Ecto neural progenitor cell (in vitro differentiated cells): ENCODE data around the gene PDE6C.

Source experiments
- DNase-seq: peaks from one replicate; pipeline ENCODE4 v3.0.0-alpha.2; 2018; ENCODE audit warnings: low spot score

PDE6C gene

GRCh38 chr10:93594518-93594917 lies 17.8 kb upstream of the PDE6C start:
- no peak for DNase-seq

GRCh38 chr10:93595378-93596161 lies 16.8 kb upstream of the PDE6C start:
- DNase-seq: no peak

GRCh38 chr10:93596539-93596938 lies 15.8 kb upstream of the PDE6C start:
- DNase-seq: no peak

GRCh38 chr10:93597075-93597599 lies 15.2 kb upstream of the PDE6C start:
- no peak for DNase-seq

GRCh38 chr10:93598157-93598556 lies 14.2 kb upstream of the PDE6C start:
- no peak for DNase-seq

GRCh38 chr10:93599335-93599734 lies 13.0 kb upstream of the PDE6C start:
- no peak for DNase-seq

GRCh38 chr10:93599778-93600177 lies 12.6 kb upstream of the PDE6C start:
- no peak for DNase-seq

GRCh38 chr10:93600446-93601145 lies 11.7 kb upstream of the PDE6C start:
- peak; percentile 58 for DNase-seq

- DNase-seq: peak; percentile 54
Measured at GRCh38 chr10:93601146-93601773, 11.1 kb upstream of the PDE6C start, which contains the start of gene RBP4. Gene RBP4 (minus strand): TSS chr10:93601235. CDS start chr10:93601028, 207 bp downstream.

GRCh38 chr10:93601774-93602162 lies 10.6 kb upstream of the PDE6C start:
- no peak for DNase-seq

GRCh38 chr10:93603023-93603422 lies 9.3 kb upstream of the PDE6C start:
- DNase-seq: no peak

GRCh38 chr10:93604146-93604545 lies 8.2 kb upstream of the PDE6C start:
- DNase-seq: no peak

- DNase-seq: no peak
Measured at GRCh38 chr10:93608421-93608820, 3.9 kb upstream of the PDE6C start.

- DNase-seq: no peak
Measured at GRCh38 chr10:93613126-93613525, 789 bp downstream of the PDE6C start.

- DNase-seq: no peak
Measured at GRCh38 chr10:93614101-93614825, 1.9 kb downstream of the PDE6C start.

- DNase-seq: no peak
Measured at GRCh38 chr10:93615576-93616235, 3.4 kb downstream of the PDE6C start.

GRCh38 chr10:93620925-93621324 lies 8.6 kb downstream of the PDE6C start:
- no peak for DNase-seq

GRCh38 chr10:93622942-93623341 lies 10.6 kb downstream of the PDE6C start:
- no peak for DNase-seq

GRCh38 chr10:93628858-93629257 lies 16.5 kb downstream of the PDE6C start:
- DNase-seq: no peak

GRCh38 chr10:93629647-93630305 lies 17.4 kb downstream of the PDE6C start:
- DNase-seq: no peak
